ENCODE measurements around the gene CAMKMT. TPM values are rescaled to one million over a fixed set of nuclear protein-coding genes. Genes with fewer than 3 reads are reported as not detected.

The CAMKMT gene
- total RNA-seq, 2 experiments from 2014 or later: 12.1 to 14.1 TPM

DNA sequence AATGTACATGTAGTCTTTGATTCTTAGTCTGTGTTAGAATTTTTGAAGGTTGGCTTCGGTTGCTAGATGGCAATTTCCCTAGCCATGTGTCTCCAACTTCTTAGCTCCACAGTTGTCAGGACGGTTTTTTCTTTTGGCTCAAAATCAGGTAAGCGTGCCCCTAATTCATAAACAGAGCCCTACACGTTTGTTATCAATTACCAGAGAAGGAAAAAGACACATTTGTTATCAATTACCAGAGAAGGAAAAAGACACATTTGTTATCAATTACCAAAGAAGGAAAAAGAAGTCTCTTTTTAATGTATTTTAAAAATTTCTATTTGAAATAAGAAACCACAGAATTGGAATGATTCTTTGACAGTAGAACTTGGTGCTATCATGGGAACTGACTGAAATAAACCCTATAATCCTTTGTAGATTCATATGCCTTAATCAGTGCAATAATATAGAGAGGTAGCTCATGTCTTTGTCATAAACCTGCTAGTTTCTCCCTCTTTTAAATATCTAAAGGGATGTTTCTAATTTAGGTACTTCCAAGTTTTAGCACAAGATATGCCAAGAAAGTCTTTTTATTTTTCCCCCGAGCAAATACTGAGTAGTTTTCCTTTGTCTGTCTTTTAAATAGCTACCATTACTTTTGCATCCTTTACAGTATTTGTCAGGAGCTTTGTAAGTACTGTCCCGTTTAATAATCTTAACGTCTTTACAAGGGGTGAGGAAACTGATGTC is 35.9 kb downstream of the CAMKMT start:
- Mint-ChIP-seq H3K27me3 (no peaks in the 10 kb centered on the region), H3K9me3 (no peaks in the 10 kb centered on the region), H3K4me1 (ENCODE audit: low read depth) (peaks cover 8% of the 10 kb centered on the region), H3K4me3 (no peak overlapping the region), H3K27ac (no peak overlapping the region), H3K36me3 (ENCODE audit: low read depth) (peaks cover 4% of the 10 kb centered on the region)
- TF ChIP-seq, protein P1, sequence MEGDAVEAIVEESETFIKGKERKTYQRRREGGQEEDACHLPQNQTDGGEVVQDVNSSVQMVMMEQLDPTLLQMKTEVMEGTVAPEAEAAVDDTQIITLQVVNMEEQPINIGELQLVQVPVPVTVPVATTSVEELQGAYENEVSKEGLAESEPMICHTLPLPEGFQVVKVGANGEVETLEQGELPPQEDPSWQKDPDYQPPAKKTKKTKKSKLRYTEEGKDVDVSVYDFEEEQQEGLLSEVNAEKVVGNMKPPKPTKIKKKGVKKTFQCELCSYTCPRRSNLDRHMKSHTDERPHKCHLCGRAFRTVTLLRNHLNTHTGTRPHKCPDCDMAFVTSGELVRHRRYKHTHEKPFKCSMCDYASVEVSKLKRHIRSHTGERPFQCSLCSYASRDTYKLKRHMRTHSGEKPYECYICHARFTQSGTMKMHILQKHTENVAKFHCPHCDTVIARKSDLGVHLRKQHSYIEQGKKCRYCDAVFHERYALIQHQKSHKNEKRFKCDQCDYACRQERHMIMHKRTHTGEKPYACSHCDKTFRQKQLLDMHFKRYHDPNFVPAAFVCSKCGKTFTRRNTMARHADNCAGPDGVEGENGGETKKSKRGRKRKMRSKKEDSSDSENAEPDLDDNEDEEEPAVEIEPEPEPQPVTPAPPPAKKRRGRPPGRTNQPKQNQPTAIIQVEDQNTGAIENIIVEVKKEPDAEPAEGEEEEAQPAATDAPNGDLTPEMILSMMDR (IDR thresholded peaks at IDR 0.05): no peak
- intact Hi-C loops (cut with micrococcal nuclease): no loop called here
- ChIA-PET CTCF (interaction anchor here (1.0 to 10.0 kb wide), 3 partner anchors 82 to 555 kb away, joined by 3 to 55 read pairs (median 3); no protein-coding TSS in a partner anchor), POLR2A (no interaction called here)
- DNase-seq (no peak), ATAC-seq (no peak)

DNA sequence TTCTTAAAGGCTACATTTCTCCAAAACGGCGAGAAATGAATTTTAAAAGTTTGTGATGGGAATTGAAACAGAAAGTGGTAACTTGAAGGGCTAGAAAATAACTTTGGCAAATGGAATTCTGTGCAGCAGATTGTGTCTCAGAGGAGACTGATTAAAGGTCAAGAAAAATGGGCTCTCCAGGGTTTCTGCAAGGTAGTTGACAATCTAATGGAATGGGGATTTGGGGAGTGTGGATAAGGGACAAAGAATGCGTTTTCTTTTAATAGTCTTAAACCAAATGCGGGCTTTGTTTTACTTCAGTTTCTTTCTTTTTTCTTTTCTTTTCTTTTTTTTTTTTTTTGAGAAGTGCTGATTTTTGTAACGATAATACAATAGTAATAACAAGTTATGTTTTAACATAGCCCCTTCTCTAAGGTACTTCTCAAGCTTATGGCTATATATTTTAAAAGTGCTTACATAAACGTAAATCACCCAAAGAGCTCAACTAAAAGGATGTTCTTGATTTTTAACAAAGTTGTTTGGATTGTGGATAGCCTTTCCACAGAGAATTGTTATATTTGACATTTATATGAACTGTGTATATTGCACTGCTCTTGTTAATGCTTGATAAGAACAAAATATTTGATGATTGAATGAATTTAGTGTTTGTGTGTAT is 36.6 kb downstream of the CAMKMT start:
- no peak overlapping the region for H3K27ac Mint-ChIP-seq
- peaks cover 8% of the 10 kb centered on the region for H3K4me1 Mint-ChIP-seq (ENCODE audit: low read depth)
- peaks cover 12% of the 10 kb centered on the region for H3K36me3 Mint-ChIP-seq (ENCODE audit: low read depth)
- intact Hi-C loops (cut with micrococcal nuclease): no loop called here
- ChIA-PET POLR2A (no interaction called here), CTCF (interaction anchor here (1.4 kb wide), 1 partner anchor 107 kb away, joined by 3 read pairs; no protein-coding TSS in a partner anchor)
- TF ChIP-seq, protein P1 (IDR thresholded peaks at IDR 0.05): no peak
- no peaks in the 10 kb centered on the region for H3K9me3 Mint-ChIP-seq
- ATAC-seq (no peak), DNase-seq (no peak)
- no peaks in the 10 kb centered on the region for H3K27me3 Mint-ChIP-seq
- no peak overlapping the region for H3K4me3 Mint-ChIP-seq

- Mint-ChIP-seq H3K27me3 (no peaks in the 10 kb centered on the region), H3K27ac (no peak overlapping the region), H3K36me3 (ENCODE audit: low read depth) (peaks cover 10% of the 10 kb centered on the region), H3K4me1 (ENCODE audit: low read depth) (no peaks in the 10 kb centered on the region), H3K9me3 (peaks cover 2% of the 10 kb centered on the region), H3K4me3 (no peak overlapping the region)
- ATAC-seq (no peak), DNase-seq (no peak)
- TF ChIP-seq, protein P1 (IDR thresholded peaks at IDR 0.05): no peak
- POLR2A ChIA-PET: interaction anchor here (0.6 kb wide), 1 partner anchor 24 kb away, joined by 3 read pairs; no protein-coding TSS in a partner anchor
- CTCF ChIA-PET: interaction anchor here (0.9 kb wide), 1 partner anchor 59 kb away, joined by 3 read pairs; no protein-coding TSS in a partner anchor
- intact Hi-C loops (cut with micrococcal nuclease): no loop called here
Observed at GRCh38 chr2:44420725-44421124, 59.0 kb downstream of the CAMKMT start.

- H3K36me3 Mint-ChIP-seq (ENCODE audit: low read depth): peaks cover 9% of the 10 kb centered on the region
- no peaks in the 10 kb centered on the region for H3K27me3 Mint-ChIP-seq
- CTCF ChIA-PET: no interaction called here
- POLR2A ChIA-PET: no interaction called here
- ATAC-seq: no peak
- H3K4me3 Mint-ChIP-seq: no peak overlapping the region
- TF ChIP-seq, protein P1 (IDR thresholded peaks at IDR 0.05): no peak
- H3K27ac Mint-ChIP-seq: no peak overlapping the region
- intact Hi-C loops (cut with micrococcal nuclease): no loop called here
- peaks cover 2% of the 10 kb centered on the region for H3K9me3 Mint-ChIP-seq
- H3K4me1 Mint-ChIP-seq (ENCODE audit: low read depth): no peaks in the 10 kb centered on the region
- no peak for DNase-seq
Observed at GRCh38 chr2:44424211-44424610, 62.5 kb downstream of the CAMKMT start.

DNA sequence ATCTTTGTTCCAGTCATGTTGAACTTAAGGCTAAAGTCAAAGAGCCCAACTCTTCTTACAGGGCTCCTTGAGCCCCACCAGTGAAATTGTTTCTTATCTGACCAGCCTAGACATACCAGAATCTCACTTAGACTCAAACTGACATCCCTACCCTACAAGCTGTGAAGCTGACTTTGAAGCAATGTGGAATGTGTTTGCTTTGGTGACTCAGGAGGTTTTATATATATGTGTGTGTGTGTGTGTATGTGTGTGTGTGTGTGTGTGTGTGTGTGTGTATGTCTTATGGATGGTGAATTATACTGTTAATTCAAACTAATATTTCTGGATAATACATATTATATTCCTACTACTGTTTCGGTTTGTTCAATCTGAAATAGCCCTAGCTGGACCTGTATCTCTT is 67.3 kb downstream of the CAMKMT start:
- H3K4me1 Mint-ChIP-seq (ENCODE audit: low read depth): peaks cover 20% of the 10 kb centered on the region
- DNase-seq (no peak), ATAC-seq (no peak)
- H3K36me3 Mint-ChIP-seq (ENCODE audit: low read depth): peaks cover 3% of the 10 kb centered on the region
- TF ChIP-seq, protein P1 (IDR thresholded peaks at IDR 0.05): no peak
- POLR2A ChIA-PET: no interaction called here
- no peak overlapping the region for H3K27ac Mint-ChIP-seq
- intact Hi-C loops (cut with micrococcal nuclease): no loop called here
- no peaks in the 10 kb centered on the region for H3K27me3 Mint-ChIP-seq
- CTCF ChIA-PET: no interaction called here
- no peaks in the 10 kb centered on the region for H3K9me3 Mint-ChIP-seq
- no peak overlapping the region for H3K4me3 Mint-ChIP-seq

Measured in activated CD8-positive, alpha-beta T cell treated with anti-CD3 and anti-CD28 coated beads for 36 hours (primary cell).